C4-2B (cell line): ENCODE data around the gene SSBP3.

Source experiments
- H3K27ac ChIP-seq: fragments of 450-650 bp; 2 replicates; pipeline ENCODE4 v1.5.1; 2017
- CTCF ChIP-seq: fragments of 450-650 bp; conservative IDR thresholded peaks from 2 replicates; pipeline ENCODE4 v1.5.1; 2017; ENCODE audit warnings: mild to moderate bottlenecking
- ZFX ChIP-seq: fragments of 450-650 bp; IDR thresholded peaks from 2 replicates; pipeline ENCODE4 v1.6.1; 2017

The SSBP3 gene

GRCh38 chr1:54250670-54251069, 155.5 kb downstream of the SSBP3 start:
- H3K27ac ChIP-seq = no peak overlapping the region
- TF ChIP-seq ZFX (no peak), CTCF (no peak)

- no peak overlapping the region for H3K27ac ChIP-seq
- TF ChIP-seq ZFX (no peak), CTCF (no peak)
These were observed 156.3 kb downstream of the SSBP3 start for GRCh38 chr1:54249819-54250435.

- no peak overlapping the region for H3K27ac ChIP-seq
- TF ChIP-seq ZFX (no peak), CTCF (no peak)
These were observed 157.2 kb downstream of the SSBP3 start for GRCh38 chr1:54248966-54249365.

GRCh38 chr1:54247863-54248515, 158.2 kb downstream of the SSBP3 start:
- H3K27ac ChIP-seq = no peak overlapping the region
- TF ChIP-seq CTCF (no peak), ZFX (no peak)

- no peak for TF ChIP-seq CTCF
- TF ChIP-seq ZFX = no peak
- H3K27ac ChIP-seq = no peak overlapping the region
These were observed 160.0 kb downstream of the SSBP3 start for GRCh38 chr1:54246116-54246721.

- no peak for TF ChIP-seq CTCF
- TF ChIP-seq ZFX = no peak
- H3K27ac ChIP-seq = no peak overlapping the region
These were observed 160.7 kb downstream of the SSBP3 start for GRCh38 chr1:54245501-54245900.

- no peak for TF ChIP-seq ZFX
- TF ChIP-seq CTCF = no peak
- H3K27ac ChIP-seq = no peak overlapping the region
These were observed 161.5 kb downstream of the SSBP3 start for GRCh38 chr1:54244655-54245054.
